Right cardiac atrium (tissue), 5 donors: ENCODE data around the gene SP140. TPM values are rescaled to one million over a fixed set of nuclear protein-coding genes. Genes with fewer than 3 reads are reported as not detected.

ENCODE experiments used
- ATAC-seq, 2 donors: fragments of 200-7000 bp; cut with Tn5 transposase; one replicate each; pipeline versions ENCODE4 v1.8.0 to v1.9.1; 2020; ENCODE audit warnings: moderate library complexity in 2 of 2, mild to moderate bottlenecking in 1 of 2
- DNase-seq, 3 donors: peaks; one replicate each; pipeline ENCODE4 v3.0.0-alpha.2; 2020
- H3K27ac ChIP-seq: one replicate; pipeline ENCODE4 v1.5.1; 2013; ENCODE audit warnings: mild to moderate bottlenecking, low read length, control low read depth, moderate library complexity
- H3K27me3 ChIP-seq: one replicate; pipeline ENCODE4 v1.6.1; 2013; ENCODE audit not compliant: control insufficient read depth, insufficient read depth
- H3K4me1 ChIP-seq: one replicate; pipeline ENCODE4 v1.6.1; 2013; ENCODE audit warnings: low read length; ENCODE audit not compliant: control insufficient read depth, insufficient read depth
- H3K4me3 ChIP-seq: one replicate; pipeline ENCODE4 v1.5.1; 2013; ENCODE audit warnings: low read length, control low read depth
- H3K9me3 ChIP-seq: one replicate; pipeline ENCODE4 v1.6.1; 2013; ENCODE audit warnings: low read length; ENCODE audit not compliant: control insufficient read depth
- WGBS: extraction: QIAGEN DNeasy Blood & Tissue Kit; methylation state at CpG from one replicate; pipeline ENCODE4 v1.1.7; 2013; 5-methylcytosine and 5-hydroxymethylcytosine counted together
- intact Hi-C, 4 donors: fragments of 100-400 bp; cut with DNase I; formaldehyde crosslinking; loops; one replicate each; pipeline versions ENCODE4 v1.11.0 to v1.14.0; 2022 to 2023
- polyA plus RNA-seq: library from polyadenylated mRNA; stranded (reverse); fragments of 200-250 nt; gene quantifications from one replicate; pipeline ENCODE4 v1.2.3, GENCODE V29; 2013
- total RNA-seq, 4 donors: library from RNA; stranded (reverse); fragmentation: NEBNext Ultra II Directional; extraction: Animal tissue kit (Norgen Biotek cat#: 25700); gene quantifications; one replicate each; pipeline ENCODE4 v1.2.1, GENCODE V29; 2021
- donor health status: healthy with polysubstance abuse.
- donor health status: DM: no; HTN: yes; CAD: no.
- donor health status: DM: no; HTN: no; CAD: no.
- donor health status: DM: no; HTN: yes; CAD: no; lungs with severe emphysema.
- donor health status: DM: yes; HTN: yes; CAD: no.

The SP140 gene
- total and polyA plus RNA-seq, 5 donors, result 0.36 to 1.4 (median 0.59) TPM

GRCh38 chr2:230226051-230226551, 565 bp downstream of the SP140 start:
- ATAC-seq, result no peak
- Histone ChIP-seq H3K4me3 (no peak overlapping the region), H3K4me1 (no peaks in the 10 kb centered on the region), H3K27me3 (no peaks in the 10 kb centered on the region), H3K27ac (no peak overlapping the region), H3K9me3 (no peaks in the 10 kb centered on the region)
- WGBS, result 87% methylated on average over 4 of the region's 4 CpGs
- no peak for DNase-seq
- intact Hi-C loops, result loop anchor here in 1 of 4 donors (10.0 kb wide), 1 partner anchor 99 kb away; the partner anchor contains the start of gene SP140L

GRCh38 chr2:230227216-230227615, 1.7 kb downstream of the SP140 start:
- H3K4me3 ChIP-seq, result no peak overlapping the region
- H3K9me3 ChIP-seq, result no peaks in the 10 kb centered on the region
- no peaks in the 10 kb centered on the region for H3K4me1 ChIP-seq
- no peaks in the 10 kb centered on the region for H3K27me3 ChIP-seq
- intact Hi-C loops, result loop anchor here in 1 of 4 donors (10.0 kb wide), 1 partner anchor 98 kb away; the partner anchor contains the start of gene SP140L
- whole genome bisulfite sequencing, result 70% methylated on average over 3 of the region's 3 CpGs
- DNase-seq (no peak), ATAC-seq (no peak)
- H3K27ac ChIP-seq, result no peak overlapping the region

- no peak overlapping the region for H3K27ac ChIP-seq
- DNase-seq (no peak), ATAC-seq (no peak)
- WGBS, result 94% methylated on average over 3 of the region's 3 CpGs
- no peaks in the 10 kb centered on the region for H3K27me3 ChIP-seq
- H3K4me3 ChIP-seq, result no peak overlapping the region
- H3K9me3 ChIP-seq, result no peaks in the 10 kb centered on the region
- H3K4me1 ChIP-seq, result no peaks in the 10 kb centered on the region
- intact Hi-C loops, result no loop called here
These were observed 4.6 kb downstream of the SP140 start for GRCh38 chr2:230230087-230230486.

DNA sequence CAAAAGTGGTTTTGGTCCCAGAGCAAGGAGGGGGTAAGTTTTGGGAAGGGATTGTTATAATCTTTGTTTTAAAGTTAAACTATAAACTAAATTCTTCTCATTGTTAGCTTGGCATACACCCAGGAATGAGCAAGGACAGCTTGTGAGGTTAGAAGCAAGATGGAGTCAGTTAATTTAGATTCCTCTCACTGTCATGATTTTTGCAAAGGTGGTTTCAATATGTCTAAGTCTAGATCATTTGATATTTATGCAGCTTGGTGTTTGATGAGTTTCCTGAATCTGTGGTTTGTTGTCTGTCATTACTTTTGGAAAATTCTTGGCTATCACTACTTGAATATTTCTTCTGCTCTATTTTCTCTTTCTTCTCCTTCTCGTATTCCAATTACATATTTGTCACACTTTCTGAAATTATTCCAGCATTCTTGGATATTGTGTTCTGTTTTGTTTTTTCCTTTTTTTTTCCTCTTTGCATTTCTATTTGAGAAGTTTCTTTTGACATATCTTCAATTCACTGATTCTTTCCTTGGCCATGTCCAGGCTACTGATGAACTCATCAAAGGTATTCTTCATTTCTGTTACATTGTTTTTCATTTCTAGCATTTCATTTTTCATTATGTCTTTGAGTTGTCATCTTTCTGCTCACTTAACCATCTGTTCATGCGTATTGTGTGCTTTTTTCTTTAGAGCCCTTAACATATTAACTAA, 5.1 kb downstream of the SP140 start:
- Histone ChIP-seq H3K9me3 (no peaks in the 10 kb centered on the region), H3K27me3 (no peaks in the 10 kb centered on the region), H3K4me1 (no peaks in the 10 kb centered on the region), H3K4me3 (no peak overlapping the region), H3K27ac (no peak overlapping the region)
- intact Hi-C loops, result no loop called here
- WGBS, result 89% methylated on average over 2 of the region's 2 CpGs
- ATAC-seq (no peak), DNase-seq (no peak)

DNA sequence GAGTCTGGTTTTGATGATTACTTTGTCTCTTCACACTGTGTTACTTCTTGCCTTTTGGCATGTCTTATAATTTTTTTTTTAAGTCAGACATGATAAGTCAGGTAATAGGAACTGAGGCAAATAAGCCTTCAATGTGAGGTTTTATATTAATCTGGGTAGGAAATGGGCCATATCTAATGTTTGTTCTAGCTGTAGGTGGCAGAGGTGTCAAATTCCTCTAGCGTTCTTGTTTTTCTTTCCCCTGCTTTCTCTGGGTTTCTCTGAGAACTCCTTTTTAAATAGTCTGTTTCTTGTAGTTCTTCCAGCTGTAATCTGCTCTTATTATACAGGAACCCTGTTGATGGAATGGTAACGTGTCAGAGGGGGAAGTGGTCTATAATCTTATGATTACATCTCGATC, 5.7 kb downstream of the SP140 start:
- intact Hi-C loops, result no loop called here
- Histone ChIP-seq H3K4me1 (no peaks in the 10 kb centered on the region), H3K9me3 (no peaks in the 10 kb centered on the region), H3K27ac (no peak overlapping the region), H3K27me3 (no peaks in the 10 kb centered on the region), H3K4me3 (no peak overlapping the region)
- ATAC-seq (no peak), DNase-seq (no peak)
- 55% methylated on average over 3 of the region's 3 CpGs for WGBS

- H3K27me3 ChIP-seq, result no peaks in the 10 kb centered on the region
- no peak for ATAC-seq
- 68% methylated on average over 3 of the region's 3 CpGs for WGBS
- no peaks in the 10 kb centered on the region for H3K4me1 ChIP-seq
- no peak overlapping the region for H3K27ac ChIP-seq
- no peaks in the 10 kb centered on the region for H3K9me3 ChIP-seq
- intact Hi-C loops, result no loop called here
- DNase-seq, result no peak
- H3K4me3 ChIP-seq, result no peak overlapping the region
These were observed 8.7 kb downstream of the SP140 start for GRCh38 chr2:230234122-230234722.

GRCh38 chr2:230234845-230235244, 9.3 kb downstream of the SP140 start:
- intact Hi-C loops, result no loop called here
- no peaks in the 10 kb centered on the region for H3K27me3 ChIP-seq
- ATAC-seq, result no peak
- H3K27ac ChIP-seq, result no peak overlapping the region
- DNase-seq, result no peak
- 87% methylated on average over 3 of the region's 3 CpGs for WGBS
- no peaks in the 10 kb centered on the region for H3K4me1 ChIP-seq
- H3K9me3 ChIP-seq, result no peaks in the 10 kb centered on the region
- H3K4me3 ChIP-seq, result no peak overlapping the region

- intact Hi-C loops, result no loop called here
- ATAC-seq (no peak), DNase-seq (no peak)
- peaks cover 1% of the 10 kb centered on the region for H3K4me1 ChIP-seq
- H3K9me3 ChIP-seq, result no peaks in the 10 kb centered on the region
- 74% methylated on average over 2 of the region's 2 CpGs for WGBS
- no peak overlapping the region for H3K27ac ChIP-seq
- H3K27me3 ChIP-seq, result no peaks in the 10 kb centered on the region
- H3K4me3 ChIP-seq, result no peak overlapping the region
These were observed 18.7 kb downstream of the SP140 start for GRCh38 chr2:230244211-230244610.

- Histone ChIP-seq H3K27ac (no peak overlapping the region), H3K4me1 (peaks cover 1% of the 10 kb centered on the region), H3K4me3 (no peak overlapping the region), H3K27me3 (no peaks in the 10 kb centered on the region), H3K9me3 (no peaks in the 10 kb centered on the region)
- DNase-seq (no peak), ATAC-seq (no peak)
- 63% methylated on average over 3 of the region's 3 CpGs for WGBS
- intact Hi-C loops, result no loop called here
These were observed 20.7 kb downstream of the SP140 start for GRCh38 chr2:230246206-230246605.

GRCh38 chr2:230250231-230250630, 24.7 kb downstream of the SP140 start:
- DNase-seq (no peak), ATAC-seq (no peak)
- no peak overlapping the region for H3K4me3 ChIP-seq
- H3K27me3 ChIP-seq, result no peaks in the 10 kb centered on the region
- H3K27ac ChIP-seq, result no peak overlapping the region
- no peaks in the 10 kb centered on the region for H3K4me1 ChIP-seq
- 91% methylated on average over 2 of the region's 2 CpGs for WGBS
- intact Hi-C loops, result no loop called here
- H3K9me3 ChIP-seq, result no peaks in the 10 kb centered on the region

DNA sequence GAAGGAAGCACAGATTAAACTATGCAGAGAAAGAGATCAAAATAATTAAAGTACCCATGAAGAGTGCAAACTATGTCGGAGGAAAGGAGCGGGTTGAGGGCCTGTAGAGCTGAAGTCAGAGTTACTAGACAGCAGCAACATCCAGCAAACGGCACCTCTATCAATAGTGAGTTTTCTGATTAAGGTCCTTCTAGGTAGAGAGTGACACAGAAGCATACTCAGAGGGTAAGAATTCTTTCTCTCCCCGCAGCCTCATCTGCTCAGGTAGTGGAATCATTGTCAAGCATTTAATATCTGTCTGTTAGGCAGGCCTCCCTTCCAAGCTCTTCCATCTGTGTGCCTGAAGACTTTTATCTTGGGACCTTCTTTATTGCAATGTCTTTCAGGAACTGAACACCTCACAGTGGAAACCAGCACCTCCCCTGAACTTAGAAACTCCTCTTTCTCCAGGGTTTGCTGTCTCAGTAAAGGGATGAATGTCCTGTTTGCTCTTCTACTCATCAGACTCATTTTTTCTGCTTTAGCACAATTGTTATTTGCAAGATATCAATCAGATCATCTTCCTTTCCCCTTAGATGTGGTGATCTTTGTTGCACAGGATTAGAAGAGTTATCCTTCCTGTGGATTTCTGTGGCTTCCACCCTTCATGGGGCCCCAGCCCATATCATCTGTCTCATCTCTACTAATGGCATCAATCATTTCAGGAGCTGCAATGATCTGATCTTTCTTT, 28.8 kb downstream of the SP140 start:
- Histone ChIP-seq H3K27ac (no peak overlapping the region), H3K4me1 (no peaks in the 10 kb centered on the region), H3K27me3 (no peaks in the 10 kb centered on the region), H3K4me3 (no peak overlapping the region), H3K9me3 (no peaks in the 10 kb centered on the region)
- DNase-seq (no peak), ATAC-seq (no peak)
- 82% methylated on average over 4 of the region's 4 CpGs for WGBS
- intact Hi-C loops, result no loop called here
